Endothelial cell of umbilical vein (primary cell): ENCODE results near the gene RPS17. TPM values are rescaled to one million over a fixed set of nuclear protein-coding genes. Genes with fewer than 3 reads are reported as not detected.
"Not testable (repeated sequence)": the region's sequence is repeated elsewhere in the genome, so short reads cannot be mapped to it uniquely, and the experiment has no call there.

Experiments
- BruUV-seq: library from RNA; stranded (reverse); fragments of 400-500 nt; replicated peaks from 2 replicates; lab custom pipeline; 2021; lab: Mats Ljungman, UMichigan
- CTCF ChIA-PET: fragments of 300-600, 350-600 bp; sonication (Branson Sonifier 250); formaldehyde crosslinking; loops from one replicate; lab custom pipeline; 2021; ENCODE audit warnings: antibody characterized with exemption, inconsistent platforms; lab: Charles Lee
- POLR2A ChIA-PET: fragments of 300-600, 350-600 bp; sonication (Branson Sonifier 250); formaldehyde crosslinking; loops from one replicate; lab custom pipeline; 2021; ENCODE audit warnings: antibody characterized with exemption, inconsistent platforms; lab: Charles Lee
- DNase-seq: peaks from one replicate; pipeline ENCODE4 v3.0.0-alpha.2; 2011; ENCODE audit warnings: low read depth, low spot score
- FAIRE-seq: peaks from 2 replicates; lab custom pipeline; 2011; peaks lifted over from hg19 to GRCh38; lab: Jason Lieb, UNC
- H2AFZ ChIP-seq: 2 replicates; pipeline ENCODE4 v1.6.0; 2012; ENCODE audit warnings: low read depth, low read length, control low read depth, inconsistent platforms
- H3K27ac ChIP-seq: 2 replicates; pipeline ENCODE4 v1.5.1; 2011; ENCODE audit warnings: low read depth, mild to moderate bottlenecking, control low read depth, low read length, moderate library complexity; ENCODE audit not compliant: insufficient read depth
- H3K27me3 ChIP-seq, 2 experiments: 2 replicates each; pipeline versions ENCODE4 v1.6.0 to v1.6.1; 2011; ENCODE audit warnings: low read length in 2 of 2, mixed read lengths in 1 of 2; ENCODE audit not compliant: control insufficient read depth in 2 of 2, insufficient read depth in 2 of 2
- H3K36me3 ChIP-seq, 2 experiments: 2 replicates in 1 of 2; 3 replicates in 1 of 2; pipeline ENCODE4 v1.5.1; 2011; ENCODE audit warnings: low read length in 2 of 2, mild to moderate bottlenecking in 1 of 2, moderate library complexity in 1 of 2; ENCODE audit not compliant: control insufficient read depth in 2 of 2, insufficient read depth in 2 of 2; ENCODE audit errors: extremely low read depth in 1 of 2
- H3K4me1 ChIP-seq: 3 replicates; pipeline ENCODE4 v1.5.1; 2011; ENCODE audit warnings: mild to moderate bottlenecking, low read length; ENCODE audit not compliant: control insufficient read depth, insufficient read depth; ENCODE audit errors: extremely low read depth
- H3K4me2 ChIP-seq: 2 replicates; pipeline ENCODE4 v1.6.1; 2011; ENCODE audit warnings: low read length, control low read depth, mixed read lengths; ENCODE audit not compliant: insufficient read depth
- H3K4me3 ChIP-seq, 3 experiments: fragments of 200-600 bp in 1 of 3; sonication (generic), shearing (Covaris generic) in 1 of 3; replicated peaks in 1 of 3; 2 replicates each; pipeline ENCODE4 v1.5.1; 2011 to 2016; ENCODE audit warnings: control low read depth in 3 of 3, low read length in 3 of 3, mild to moderate bottlenecking in 2 of 3, inconsistent platforms in 1 of 3, low read depth in 1 of 3, moderate library complexity in 1 of 3; ENCODE audit not compliant: insufficient read depth in 1 of 3
- H3K79me2 ChIP-seq: 2 replicates; pipeline ENCODE4 v1.6.0; 2012; ENCODE audit warnings: low read length, inconsistent platforms; ENCODE audit not compliant: control insufficient read depth, insufficient read depth
- H3K9ac ChIP-seq: replicated peaks from 2 replicates; pipeline ENCODE3; 2011; ENCODE audit warnings: low read length, control low read depth; ENCODE audit not compliant: insufficient read depth; ENCODE audit errors: extremely low read depth
- H3K9me1 ChIP-seq: replicated peaks from 3 replicates; pipeline ENCODE4 v1.6.0; 2011; ENCODE audit warnings: mild to moderate bottlenecking, low read length; ENCODE audit not compliant: control insufficient read depth, insufficient read depth; ENCODE audit errors: extremely low read depth
- H3K9me3 ChIP-seq: replicated peaks from 2 replicates; pipeline ENCODE4 v1.5.1; 2012; ENCODE audit warnings: low read length, inconsistent platforms; ENCODE audit not compliant: control insufficient read depth, insufficient read depth
- H4K20me1 ChIP-seq: replicated peaks from 2 replicates; pipeline ENCODE3; 2011; ENCODE audit warnings: mild to moderate bottlenecking, low read length; ENCODE audit not compliant: control insufficient read depth, insufficient read depth; ENCODE audit errors: extremely low read depth
- dilution Hi-C: fragments of 300-500 bp; cut with MboI; formaldehyde crosslinking; loops from one replicate; pipeline ENCODE4 v1.15.0; 2019; ENCODE audit warnings: low sequenced_read_pairs; ENCODE audit not compliant: extremely low pct_ligation_motif_present
- intact Hi-C: fragments of 100-400 bp; cut with micrococcal nuclease; formaldehyde crosslinking; loops from one replicate; pipeline ENCODE4 v1.10.0; 2022
- polyA plus RNA-seq, 4 experiments: library from polyadenylated mRNA; depleted of rRNA in 3 of 4; stranded (reverse) in 3 of 4; unstranded in 1 of 4; fragments of >200 nt; gene quantifications; 2 replicates each; pipeline versions ENCODE4 v1.2.1 to v1.2.3, GENCODE V29; 2011 to 2012; ENCODE audit warnings: missing spikeins in 1 of 4
- total RNA-seq: library from RNA; stranded (reverse); gene quantifications from 2 replicates; pipeline ENCODE4 v1.2.3, GENCODE V29; 2021

The RPS17 gene
- total and polyA plus RNA-seq, 2 donors (not counting 3 experiments of a cell fraction or from before 2014, with no cell fraction given), result 1,690 to 4,382 TPM

DNA sequence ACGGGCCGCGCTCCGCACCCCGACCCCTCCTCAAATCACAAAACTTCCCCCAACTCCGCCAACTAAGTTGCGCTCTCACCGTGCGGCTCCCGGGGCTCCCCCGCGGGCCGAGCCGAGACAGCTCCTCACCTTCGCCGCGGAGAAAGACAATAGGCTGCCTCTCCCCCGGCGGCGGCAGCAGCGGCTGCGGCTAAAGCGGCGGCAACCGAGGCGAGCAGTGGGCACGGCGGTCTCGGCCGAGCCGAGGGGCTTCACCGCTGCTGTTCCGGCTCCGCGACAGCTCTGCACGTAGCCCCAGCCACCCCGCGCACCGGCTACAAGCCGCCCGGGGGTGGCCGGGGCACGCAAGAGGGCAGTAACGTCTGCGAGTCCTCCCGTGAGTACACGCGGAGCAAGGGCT, 26.7 kb downstream of the RPS17 start:
- H3K27me3 ChIP-seq, H3K4me1 ChIP-seq, H3K9me1 ChIP-seq, FAIRE-seq, H2AFZ ChIP-seq, H3K79me2 ChIP-seq, intact Hi-C loops, DNase-seq, H3K4me2 ChIP-seq, H4K20me1 ChIP-seq, CTCF ChIA-PET, H3K9me3 ChIP-seq, H3K36me3 ChIP-seq, POLR2A ChIA-PET, H3K9ac ChIP-seq, H3K27ac ChIP-seq, BruUV-seq, dilution Hi-C loops, H3K4me3 ChIP-seq: not testable (repeated sequence)

DNA sequence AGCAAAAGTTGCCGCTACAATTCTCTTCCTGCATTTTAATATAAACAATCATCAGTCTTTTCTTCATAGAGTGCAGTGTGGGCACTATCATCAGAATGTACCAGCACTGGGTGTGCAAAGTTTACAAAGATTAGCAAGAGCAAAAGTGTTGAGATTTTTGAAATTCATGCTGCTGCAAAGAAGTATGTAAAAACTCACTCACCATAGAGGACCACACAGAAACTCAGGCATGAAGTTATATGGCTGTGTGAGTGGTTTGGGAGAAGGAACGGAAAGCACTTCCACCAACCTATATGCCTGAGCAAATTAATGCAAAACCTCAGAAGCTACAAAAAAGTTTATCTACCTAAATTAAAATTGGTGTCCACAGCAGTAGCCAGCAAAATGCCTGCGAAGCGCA, 32.6 kb downstream of the RPS17 start:
- H3K4me2 ChIP-seq, POLR2A ChIA-PET, H3K9ac ChIP-seq, H2AFZ ChIP-seq, H3K27me3 ChIP-seq, H3K79me2 ChIP-seq, intact Hi-C loops, H3K4me1 ChIP-seq, H3K27ac ChIP-seq, H3K4me3 ChIP-seq, H3K9me1 ChIP-seq, DNase-seq, H4K20me1 ChIP-seq, dilution Hi-C loops, CTCF ChIA-PET, FAIRE-seq, BruUV-seq, H3K36me3 ChIP-seq, H3K9me3 ChIP-seq: not testable (repeated sequence)

- H3K79me2 ChIP-seq, BruUV-seq, DNase-seq, FAIRE-seq, H4K20me1 ChIP-seq, H2AFZ ChIP-seq, H3K4me2 ChIP-seq, H3K9me3 ChIP-seq, H3K27ac ChIP-seq, intact Hi-C loops, H3K4me1 ChIP-seq, dilution Hi-C loops, H3K9me1 ChIP-seq, H3K9ac ChIP-seq, CTCF ChIA-PET, POLR2A ChIA-PET, H3K27me3 ChIP-seq, H3K36me3 ChIP-seq, H3K4me3 ChIP-seq: not testable (repeated sequence)
Measured at GRCh38 chr15:82507087-82507486, 33.2 kb downstream of the RPS17 start.

DNA sequence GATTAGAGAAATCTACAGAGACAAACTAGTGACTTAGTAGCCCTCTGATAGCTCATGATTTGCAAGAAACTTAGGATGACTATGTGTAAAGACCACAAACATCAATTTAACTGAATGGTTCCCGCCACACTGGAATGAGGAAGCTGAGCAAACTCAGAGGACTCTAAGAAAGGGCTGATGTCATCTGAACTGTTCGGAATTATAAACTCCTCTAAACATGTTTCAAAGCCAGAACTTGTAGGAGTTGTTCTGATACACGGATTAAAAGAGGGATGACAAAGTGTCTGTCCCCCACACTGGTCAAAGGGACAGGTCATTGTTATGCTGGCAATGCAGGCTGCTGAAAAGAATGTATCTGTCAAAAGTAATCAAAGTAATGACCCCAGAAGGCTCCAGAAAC, 34.4 kb downstream of the RPS17 start:
- POLR2A ChIA-PET, DNase-seq, H3K9me3 ChIP-seq, H3K36me3 ChIP-seq, H3K27ac ChIP-seq, CTCF ChIA-PET, BruUV-seq, H3K9me1 ChIP-seq, H3K4me3 ChIP-seq, H3K9ac ChIP-seq, H3K79me2 ChIP-seq, H2AFZ ChIP-seq, H4K20me1 ChIP-seq, dilution Hi-C loops, intact Hi-C loops, FAIRE-seq, H3K4me1 ChIP-seq, H3K4me2 ChIP-seq, H3K27me3 ChIP-seq: not testable (repeated sequence)
